Endodermal cell (in vitro differentiated cells): ENCODE results near the gene COL27A1. TPM values are rescaled to one million over a fixed set of nuclear protein-coding genes. Genes with fewer than 3 reads are reported as not detected.
A peak's percentile ranks its signal among the peaks of the same experiment; 100 is the strongest.

Experiments used
- DNase-seq: peaks from one replicate; pipeline ENCODE4 v3.0.0-alpha.2; 2017
- H3K27ac ChIP-seq: 2 replicates; pipeline ENCODE4 v1.5.1; 2013; ENCODE audit warnings: mild to moderate bottlenecking, low read depth, low read length, moderate library complexity
- H3K27me3 ChIP-seq: 2 replicates; pipeline ENCODE4 v1.6.1; 2013; ENCODE audit warnings: mild to moderate bottlenecking, low read length, moderate library complexity; ENCODE audit not compliant: insufficient read depth, control insufficient read depth, poor library complexity, severe bottlenecking
- H3K36me3 ChIP-seq: 2 replicates; pipeline ENCODE4 v1.7.0; 2013; ENCODE audit warnings: mild to moderate bottlenecking, low read length, moderate library complexity; ENCODE audit not compliant: control insufficient read depth, insufficient read depth
- H3K4me1 ChIP-seq: one replicate; pipeline ENCODE4 v1.7.0; 2013; ENCODE audit warnings: low read length; ENCODE audit not compliant: control insufficient read depth, insufficient read depth
- H3K4me3 ChIP-seq: 2 replicates; pipeline ENCODE4 v1.5.1; 2013; ENCODE audit warnings: mild to moderate bottlenecking, low read length, moderate library complexity
- H3K9ac ChIP-seq: 2 replicates; pipeline ENCODE4 v1.6.1; 2013; ENCODE audit warnings: mild to moderate bottlenecking, low read length, moderate library complexity; ENCODE audit not compliant: poor library complexity, severe bottlenecking; ENCODE audit errors: extremely low read depth
- H3K9me3 ChIP-seq: 2 replicates; pipeline ENCODE4 v1.6.1; 2013; ENCODE audit warnings: mild to moderate bottlenecking, low read length, moderate library complexity; ENCODE audit not compliant: control insufficient read depth
- H3K27ac Mint-ChIP-seq: 2 replicates; pipeline ENCODE4 v1.8.0; 2020; ENCODE audit warnings: mixed read lengths
- H3K27me3 Mint-ChIP-seq: 2 replicates; pipeline ENCODE4 v1.8.0; 2021; ENCODE audit warnings: mild to moderate bottlenecking, mixed read lengths; ENCODE audit not compliant: insufficient read depth
- H3K36me3 Mint-ChIP-seq: 2 replicates; pipeline ENCODE4 v1.8.0; 2020; ENCODE audit warnings: low read depth, mixed read lengths
- H3K4me1 Mint-ChIP-seq: 2 replicates; pipeline ENCODE4 v1.8.0; 2020; ENCODE audit warnings: mixed read lengths
- H3K4me3 Mint-ChIP-seq: 2 replicates; pipeline ENCODE4 v1.8.0; 2020; ENCODE audit warnings: mild to moderate bottlenecking, moderate library complexity, mixed read lengths
- H3K9me3 Mint-ChIP-seq: 2 replicates; pipeline ENCODE4 v1.8.0; 2020; ENCODE audit warnings: mild to moderate bottlenecking, mixed read lengths
- WGBS, 2 experiments: methylation state at CpG; one replicate each; pipeline versions ENCODE4 v1.1.5 to v1.1.7; 2013; ENCODE audit warnings: missing lambda C conversion rate in 2 of 2, mixed read lengths in 1 of 2; ENCODE audit not compliant: insufficient coverage in 1 of 2, insufficient read length in 1 of 2; 5-methylcytosine and 5-hydroxymethylcytosine counted together
- total RNA-seq, 2 donors: library from RNA; stranded (reverse); fragmentation: NEBNext Ultra II Directional in 1 of 2; extraction: Animal tissue kit (Norgen Biotek cat#: 25700) in 1 of 2; gene quantifications; 2 replicates in 1 of 2; 3 replicates in 1 of 2; pipeline ENCODE4 v1.2.1, GENCODE V29; 2021
- TF ChIP-seq, protein P1 (sequence below): fragments of 200-600 bp; sonication (generic); conservative IDR thresholded peaks from 2 replicates; pipeline ENCODE4 v1.5.0; 2021; ENCODE audit warnings: antibody characterized with exemption, mild to moderate bottlenecking

The COL27A1 gene
- total RNA-seq, 2 donors from 2014 or later = 43.8 to 69.5 TPM

DNA sequence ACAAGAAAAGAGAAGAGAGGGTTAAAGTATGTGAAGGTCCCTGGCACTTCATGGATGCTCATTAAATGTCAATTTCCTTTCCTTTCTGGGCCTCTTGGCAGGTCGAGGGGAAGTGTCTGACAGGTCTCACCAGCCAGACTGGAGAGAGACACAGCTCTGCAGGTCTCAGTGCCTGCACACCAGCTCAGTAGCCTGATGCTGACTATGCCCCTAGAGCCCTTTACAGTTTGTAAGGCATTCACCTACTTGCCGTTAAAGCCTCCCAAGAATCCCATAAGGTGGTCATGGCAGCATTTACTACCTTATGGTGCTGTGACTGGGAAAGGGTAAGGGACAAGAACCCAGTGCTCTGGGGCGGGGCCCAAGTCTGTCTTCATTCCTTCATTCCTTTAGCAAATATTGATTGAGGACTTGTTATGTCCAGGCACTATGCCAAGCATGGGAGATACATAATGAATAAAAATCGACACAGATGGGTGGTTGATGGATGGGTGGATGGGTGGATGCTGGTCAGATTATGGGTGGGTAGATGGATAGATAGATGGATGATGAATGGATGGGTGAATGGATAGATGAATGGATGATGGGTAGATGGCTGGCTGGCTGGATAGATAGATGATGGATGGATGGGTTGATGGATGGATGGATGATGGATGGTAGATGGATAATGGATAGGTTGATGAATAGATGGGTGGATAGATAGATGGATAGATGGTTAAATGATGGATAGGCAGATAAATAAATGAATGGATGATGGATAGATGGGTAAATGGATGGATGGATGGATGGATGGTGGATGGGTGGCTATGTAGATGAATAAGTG, 34.9 kb upstream of the COL27A1 start:
- Mint-ChIP-seq H3K36me3 (no peaks in the 10 kb centered on the region), H3K9me3 (no peaks in the 10 kb centered on the region), H3K27ac (no peak overlapping the region), H3K27me3 (peaks cover 7% of the 10 kb centered on the region), H3K4me1 (peaks cover 39% of the 10 kb centered on the region), H3K4me3 (no peak overlapping the region)
- Histone ChIP-seq H3K36me3 (no peaks in the 10 kb centered on the region), H3K27ac (no peak overlapping the region), H3K27me3 (no peaks in the 10 kb centered on the region), H3K9ac (no peak overlapping the region), H3K4me3 (no peak overlapping the region), H3K9me3 (no peaks in the 10 kb centered on the region), H3K4me1 (no peaks in the 10 kb centered on the region)
- TF ChIP-seq, protein P1, sequence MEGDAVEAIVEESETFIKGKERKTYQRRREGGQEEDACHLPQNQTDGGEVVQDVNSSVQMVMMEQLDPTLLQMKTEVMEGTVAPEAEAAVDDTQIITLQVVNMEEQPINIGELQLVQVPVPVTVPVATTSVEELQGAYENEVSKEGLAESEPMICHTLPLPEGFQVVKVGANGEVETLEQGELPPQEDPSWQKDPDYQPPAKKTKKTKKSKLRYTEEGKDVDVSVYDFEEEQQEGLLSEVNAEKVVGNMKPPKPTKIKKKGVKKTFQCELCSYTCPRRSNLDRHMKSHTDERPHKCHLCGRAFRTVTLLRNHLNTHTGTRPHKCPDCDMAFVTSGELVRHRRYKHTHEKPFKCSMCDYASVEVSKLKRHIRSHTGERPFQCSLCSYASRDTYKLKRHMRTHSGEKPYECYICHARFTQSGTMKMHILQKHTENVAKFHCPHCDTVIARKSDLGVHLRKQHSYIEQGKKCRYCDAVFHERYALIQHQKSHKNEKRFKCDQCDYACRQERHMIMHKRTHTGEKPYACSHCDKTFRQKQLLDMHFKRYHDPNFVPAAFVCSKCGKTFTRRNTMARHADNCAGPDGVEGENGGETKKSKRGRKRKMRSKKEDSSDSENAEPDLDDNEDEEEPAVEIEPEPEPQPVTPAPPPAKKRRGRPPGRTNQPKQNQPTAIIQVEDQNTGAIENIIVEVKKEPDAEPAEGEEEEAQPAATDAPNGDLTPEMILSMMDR = no peak
- 81 to 87% methylated on average over 3 to 4 of the region's 4 CpGs for WGBS, 2 experiments
- peak; percentile 26 for DNase-seq

DNA sequence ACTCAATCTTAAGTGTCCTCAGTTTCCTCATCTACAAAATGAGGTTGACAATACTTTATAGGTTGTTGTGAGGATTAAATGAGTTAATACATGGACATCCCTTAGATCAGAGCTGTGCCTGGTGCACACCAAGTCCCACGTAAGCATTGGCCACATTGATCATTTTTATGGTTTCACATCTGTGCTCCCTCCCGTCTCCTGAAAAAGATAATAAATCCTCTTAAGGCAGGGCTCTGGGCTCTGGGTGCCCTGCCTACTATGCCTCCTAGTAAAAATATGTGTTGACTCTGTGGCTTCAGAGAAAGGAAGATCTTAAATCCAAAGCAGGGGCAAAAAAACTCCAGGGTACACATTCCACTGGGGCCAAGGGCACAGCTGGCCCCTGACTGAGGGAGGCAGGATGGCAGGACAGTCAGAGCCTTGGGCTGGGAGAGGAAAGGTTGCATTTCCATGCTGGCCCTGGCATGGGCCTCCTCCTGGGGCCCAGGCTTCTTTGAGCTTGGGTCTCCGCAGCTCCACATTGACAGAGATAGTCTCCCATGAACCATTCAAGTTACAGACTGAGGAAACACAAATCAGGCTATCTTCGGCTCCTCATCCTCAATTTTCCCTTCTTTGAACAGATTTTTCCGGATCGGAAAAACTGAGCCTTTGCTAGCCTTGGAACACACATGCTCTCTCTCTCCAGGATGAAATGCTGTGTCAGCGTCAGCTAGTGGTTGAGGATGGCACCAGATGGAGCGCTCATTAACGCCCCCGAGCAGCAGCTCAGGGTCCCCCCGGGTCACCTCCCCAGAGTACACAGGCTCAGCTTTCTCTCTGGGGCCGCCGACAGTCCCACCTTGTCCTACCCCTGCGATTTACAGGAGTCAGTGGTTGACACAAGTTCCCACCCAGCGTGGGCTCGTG, 33.9 kb upstream of the COL27A1 start:
- H3K9me3 Mint-ChIP-seq = no peaks in the 10 kb centered on the region
- no peaks in the 10 kb centered on the region for H3K36me3 Mint-ChIP-seq
- H3K27me3 ChIP-seq = no peaks in the 10 kb centered on the region
- H3K4me3 Mint-ChIP-seq = no peak overlapping the region
- no peaks in the 10 kb centered on the region for H3K9me3 ChIP-seq
- H3K27ac Mint-ChIP-seq = no peak overlapping the region
- no peak overlapping the region for H3K27ac ChIP-seq
- TF ChIP-seq, protein P1 = no peak
- peaks cover 7% of the 10 kb centered on the region for H3K27me3 Mint-ChIP-seq
- peak; percentile 25 for DNase-seq
- no peaks in the 10 kb centered on the region for H3K36me3 ChIP-seq
- H3K9ac ChIP-seq = no peak overlapping the region
- no peaks in the 10 kb centered on the region for H3K4me1 ChIP-seq
- WGBS, 2 experiments = 92 to 94% methylated on average over 9 to 16 of the region's 16 CpGs
- no peak overlapping the region for H3K4me3 ChIP-seq
- H3K4me1 Mint-ChIP-seq = peaks cover 42% of the 10 kb centered on the region

DNA sequence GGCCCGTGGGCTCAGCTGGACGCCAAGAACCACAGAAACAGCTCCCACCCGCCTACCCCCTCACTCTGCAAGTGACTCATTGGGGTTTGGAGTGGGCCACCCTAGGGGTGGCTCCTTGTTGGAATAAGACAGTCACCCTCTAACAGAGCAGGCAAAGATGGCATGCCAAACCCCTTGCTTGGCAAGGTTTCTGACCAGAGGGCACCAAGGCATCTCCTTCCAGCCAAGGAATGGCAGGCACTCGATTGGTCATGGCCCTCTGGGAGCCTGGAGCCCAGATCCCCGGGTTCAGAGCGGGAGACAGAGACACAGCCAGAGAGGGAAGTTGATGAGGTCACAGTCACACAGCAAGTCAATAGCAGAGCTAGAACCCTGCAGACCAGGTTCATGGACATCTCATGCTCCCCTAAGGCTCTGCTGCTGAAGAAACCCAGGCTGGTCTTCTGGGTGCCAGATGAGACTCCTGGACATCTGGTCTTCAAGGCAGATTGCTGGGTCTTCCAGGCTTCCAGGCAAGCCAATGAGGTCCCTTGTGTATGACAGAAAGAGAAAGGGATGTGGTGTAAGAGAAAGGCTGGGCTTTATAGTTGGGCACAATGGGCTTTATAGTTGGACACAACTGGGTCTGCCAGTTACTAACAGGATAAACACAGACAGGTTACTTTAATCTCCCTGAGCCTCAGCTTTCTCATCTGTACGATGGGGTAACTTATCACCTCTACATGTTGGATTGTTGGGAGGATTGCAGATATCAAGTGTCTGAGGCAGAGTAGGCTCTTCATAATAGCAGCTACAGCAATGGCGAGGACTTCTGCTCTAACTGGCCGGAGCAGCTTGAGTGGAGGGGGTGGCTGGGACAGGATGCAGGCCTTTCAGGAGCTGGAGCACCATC, 33.0 kb upstream of the COL27A1 start:
- no peaks in the 10 kb centered on the region for H3K4me1 ChIP-seq
- peaks cover 43% of the 10 kb centered on the region for H3K4me1 Mint-ChIP-seq
- TF ChIP-seq, protein P1 = no peak
- no peaks in the 10 kb centered on the region for H3K27me3 ChIP-seq
- WGBS, 2 experiments = 87 to 91% methylated on average over 7 to 9 of the region's 9 CpGs
- no peak overlapping the region for H3K4me3 ChIP-seq
- no peak overlapping the region for H3K9ac ChIP-seq
- H3K27me3 Mint-ChIP-seq = peaks cover 7% of the 10 kb centered on the region
- no peaks in the 10 kb centered on the region for H3K36me3 Mint-ChIP-seq
- H3K27ac ChIP-seq = no peak overlapping the region
- no peaks in the 10 kb centered on the region for H3K36me3 ChIP-seq
- H3K9me3 ChIP-seq = no peaks in the 10 kb centered on the region
- H3K9me3 Mint-ChIP-seq = no peaks in the 10 kb centered on the region
- peak; percentile 28 for DNase-seq
- no peak overlapping the region for H3K4me3 Mint-ChIP-seq
- H3K27ac Mint-ChIP-seq = no peak overlapping the region
